Measurements from ENCODE around the gene KCNK6. TPM values are rescaled to one million over a fixed set of nuclear protein-coding genes. Genes with fewer than 3 reads are reported as not detected.
"Not testable (repeated sequence)": the region's sequence is repeated elsewhere in the genome, so short reads cannot be mapped to it uniquely, and the experiment has no call there.

The KCNK6 gene
- total and polyA plus RNA-seq, 4 donors = 3.0 to 10.8 (median 8.5) TPM

DNA sequence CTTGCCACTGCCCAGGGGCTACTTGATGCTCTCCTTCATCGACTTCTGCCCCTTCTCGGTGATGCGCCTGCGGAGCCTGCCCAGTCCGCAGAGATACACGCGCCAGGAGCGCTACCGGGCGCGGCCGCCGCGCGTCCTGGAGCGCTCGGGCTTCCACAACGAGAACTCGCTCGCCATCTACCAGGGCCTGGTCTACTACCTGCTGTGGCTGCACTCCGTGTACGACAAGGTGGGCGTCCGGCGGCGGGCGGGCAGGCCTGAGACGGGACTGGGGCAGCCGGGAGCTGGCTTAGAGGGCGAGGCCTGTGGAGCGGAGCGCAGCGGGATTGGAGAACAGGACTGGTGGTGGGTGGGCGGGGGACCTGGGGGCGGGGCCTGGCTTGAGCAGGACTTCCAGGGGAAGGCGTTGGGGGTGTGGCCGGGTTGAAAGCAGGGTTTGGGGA lies 42.0 kb downstream of the KCNK6 start:
- Histone ChIP-seq H3K36me3 (ENCODE audit: control insufficient read depth in 4 of 4, insufficient read depth in 4 of 4, low read length in 4 of 4) (no peaks in the 10 kb centered on the region), H3K9ac (ENCODE audit: insufficient read depth in 1 of 2, low read length in 2 of 2) (no peak overlapping the region), H3K4me1 (ENCODE audit: control insufficient read depth in 5 of 5, insufficient read depth in 5 of 5, low read length in 5 of 5) (peaks cover 0 to 12% (median 0%) of the 10 kb centered on the region in 5 donors), H3K27me3 (ENCODE audit: control insufficient read depth in 3 of 3, insufficient read depth in 3 of 3, low read length in 2 of 3) (peaks cover 0 to 28% (median 12%) of the 10 kb centered on the region in 3 donors), H3K4me3 (peak overlapping the region; percentile 68), H3K9me3 (ENCODE audit: control insufficient read depth in 4 of 4, insufficient read depth in 3 of 4, low read length in 3 of 4) (no peaks in the 10 kb centered on the region), H3K27ac (ENCODE audit: low read depth in 1 of 2, low read length in 1 of 2) (no peak overlapping the region)
- ATAC-seq (ENCODE audit: insufficient read depth, low FRiP score) (peak; percentile 91), DNase-seq (peak; percentile 80 to 86 (median 81))
- TF ChIP-seq, protein P1, sequence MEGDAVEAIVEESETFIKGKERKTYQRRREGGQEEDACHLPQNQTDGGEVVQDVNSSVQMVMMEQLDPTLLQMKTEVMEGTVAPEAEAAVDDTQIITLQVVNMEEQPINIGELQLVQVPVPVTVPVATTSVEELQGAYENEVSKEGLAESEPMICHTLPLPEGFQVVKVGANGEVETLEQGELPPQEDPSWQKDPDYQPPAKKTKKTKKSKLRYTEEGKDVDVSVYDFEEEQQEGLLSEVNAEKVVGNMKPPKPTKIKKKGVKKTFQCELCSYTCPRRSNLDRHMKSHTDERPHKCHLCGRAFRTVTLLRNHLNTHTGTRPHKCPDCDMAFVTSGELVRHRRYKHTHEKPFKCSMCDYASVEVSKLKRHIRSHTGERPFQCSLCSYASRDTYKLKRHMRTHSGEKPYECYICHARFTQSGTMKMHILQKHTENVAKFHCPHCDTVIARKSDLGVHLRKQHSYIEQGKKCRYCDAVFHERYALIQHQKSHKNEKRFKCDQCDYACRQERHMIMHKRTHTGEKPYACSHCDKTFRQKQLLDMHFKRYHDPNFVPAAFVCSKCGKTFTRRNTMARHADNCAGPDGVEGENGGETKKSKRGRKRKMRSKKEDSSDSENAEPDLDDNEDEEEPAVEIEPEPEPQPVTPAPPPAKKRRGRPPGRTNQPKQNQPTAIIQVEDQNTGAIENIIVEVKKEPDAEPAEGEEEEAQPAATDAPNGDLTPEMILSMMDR (IDR thresholded peaks at IDR 0.05; ENCODE audit: control extremely low read depth, extremely low read depth) = no peak
- WGBS, 2 donors = 0 to 1% methylated on average over 31 to 37 of the region's 37 CpGs

DNA sequence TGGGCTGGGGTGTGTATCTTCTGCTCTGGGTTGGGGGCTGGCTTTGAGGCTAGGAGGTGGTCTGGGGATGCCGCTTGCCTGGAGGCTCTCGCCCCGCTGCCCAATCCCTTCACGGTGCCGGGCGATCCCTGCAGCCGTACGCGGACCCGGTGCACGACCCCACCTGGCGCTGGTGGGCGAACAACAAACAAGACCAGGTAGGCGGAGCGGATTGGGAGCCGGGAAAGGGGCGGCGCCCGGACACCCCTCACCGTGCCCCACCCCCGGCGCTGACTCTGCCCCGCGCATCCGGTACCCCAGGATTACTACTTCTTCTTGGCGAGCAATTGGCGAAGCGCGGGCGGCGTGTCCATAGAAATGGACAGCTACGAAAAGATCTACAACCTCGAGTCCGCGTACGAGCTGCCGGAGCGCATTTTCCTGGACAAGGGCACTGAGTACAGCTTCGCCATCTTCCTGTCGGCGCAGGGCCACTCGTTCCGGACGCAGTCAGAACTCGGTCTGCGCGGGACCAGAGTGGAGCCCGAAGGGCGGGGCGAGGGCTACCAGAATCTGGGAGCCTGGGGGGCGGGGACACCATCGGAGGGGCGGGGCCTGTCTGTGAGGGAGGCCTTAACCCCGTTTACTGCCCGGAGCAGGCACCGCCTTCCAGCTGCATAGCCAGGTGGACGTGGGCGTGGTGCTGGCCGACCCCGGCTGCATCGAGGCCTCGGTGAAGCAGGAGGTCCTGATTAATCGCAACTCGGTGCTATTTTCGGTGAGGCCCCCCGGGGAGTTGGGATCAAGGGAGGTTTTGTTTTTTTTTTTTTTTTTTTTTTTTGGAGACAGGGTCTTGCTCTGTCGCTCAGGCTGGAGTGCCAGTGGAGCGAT lies 42.7 kb downstream of the KCNK6 start:
- H3K4me3 ChIP-seq = peak overlapping the region; percentile 68
- H3K9me3 ChIP-seq (ENCODE audit: control insufficient read depth in 4 of 4, insufficient read depth in 3 of 4, low read length in 3 of 4) = no peaks in the 10 kb centered on the region
- H3K9ac ChIP-seq (ENCODE audit: insufficient read depth in 1 of 2, low read length in 2 of 2) = no peak overlapping the region
- ATAC-seq (ENCODE audit: insufficient read depth, low FRiP score) (peak; percentile 74), DNase-seq (peak; percentile 55 to 66 (median 58))
- TF ChIP-seq, protein P1 (IDR thresholded peaks at IDR 0.05; ENCODE audit: control extremely low read depth, extremely low read depth) = no peak
- H3K27ac ChIP-seq (ENCODE audit: low read depth in 1 of 2, low read length in 1 of 2) = peak overlapping the region in 1 of 2 donors; percentile 44
- H3K4me1 ChIP-seq (ENCODE audit: control insufficient read depth in 5 of 5, insufficient read depth in 5 of 5, low read length in 5 of 5) = peaks cover 0 to 12% (median 0%) of the 10 kb centered on the region in 5 donors
- H3K36me3 ChIP-seq (ENCODE audit: control insufficient read depth in 4 of 4, insufficient read depth in 4 of 4, low read length in 4 of 4) = no peaks in the 10 kb centered on the region
- WGBS, 2 donors = 2% methylated on average over 60 to 68 of the region's 68 CpGs
- H3K27me3 ChIP-seq (ENCODE audit: control insufficient read depth in 3 of 3, insufficient read depth in 3 of 3, low read length in 2 of 3) = peaks cover 0 to 28% (median 12%) of the 10 kb centered on the region in 3 donors

DNA sequence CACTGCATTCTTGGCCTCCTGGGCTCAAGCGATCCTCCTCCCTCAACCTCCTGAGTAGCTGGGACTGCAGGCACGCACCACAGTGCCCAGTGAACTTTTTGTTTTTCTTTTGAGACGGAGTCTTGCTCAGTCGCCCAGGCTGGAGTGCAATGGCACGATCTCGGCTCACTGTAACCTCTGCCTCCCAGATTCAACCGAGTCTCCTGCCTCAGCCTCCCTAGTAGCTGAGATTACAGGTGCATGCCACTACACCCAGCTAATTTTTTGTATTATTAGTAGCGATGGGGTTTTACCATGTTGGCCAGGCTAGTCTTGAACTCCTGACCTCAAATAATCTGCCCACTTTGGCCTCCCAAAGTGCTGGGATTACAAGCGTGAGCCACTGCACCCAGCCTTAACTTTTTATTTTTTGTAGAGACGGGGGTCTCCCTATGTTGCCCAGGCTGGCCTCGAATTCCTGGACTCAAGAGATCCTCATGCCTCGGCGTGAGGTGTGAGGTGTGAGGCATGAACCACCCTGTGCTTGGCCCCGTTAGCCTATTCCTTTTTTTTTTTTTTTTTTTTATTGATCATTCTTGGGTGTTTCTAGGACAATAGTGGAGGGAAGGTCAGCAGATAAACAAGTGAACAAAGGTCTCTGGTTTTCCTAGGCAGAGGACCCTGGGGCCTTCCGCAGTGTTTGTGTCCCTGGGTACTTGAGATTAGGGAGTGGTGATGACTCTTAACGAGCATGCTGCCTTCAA lies 43.5 kb downstream of the KCNK6 start:
- peaks cover 0 to 25% (median 12%) of the 10 kb centered on the region in 3 donors for H3K27me3 ChIP-seq (ENCODE audit: control insufficient read depth in 3 of 3, insufficient read depth in 3 of 3, low read length in 2 of 3)
- H3K4me3 ChIP-seq; H3K36me3 ChIP-seq (ENCODE audit: control insufficient read depth in 4 of 4, insufficient read depth in 4 of 4, low read length in 4 of 4); DNase-seq; H3K27ac ChIP-seq (ENCODE audit: low read depth in 1 of 2, low read length in 1 of 2); H3K9ac ChIP-seq (ENCODE audit: insufficient read depth in 1 of 2, low read length in 2 of 2); H3K9me3 ChIP-seq (ENCODE audit: control insufficient read depth in 4 of 4, insufficient read depth in 3 of 4, low read length in 3 of 4); ATAC-seq (ENCODE audit: insufficient read depth, low FRiP score): not testable (repeated sequence)
- 82% methylated on average over 14 of the region's 16 CpGs for WGBS, 2 donors
- H3K4me1 ChIP-seq (ENCODE audit: control insufficient read depth in 5 of 5, insufficient read depth in 5 of 5, low read length in 5 of 5) = peaks cover 0 to 12% (median 0%) of the 10 kb centered on the region in 5 donors

DNA sequence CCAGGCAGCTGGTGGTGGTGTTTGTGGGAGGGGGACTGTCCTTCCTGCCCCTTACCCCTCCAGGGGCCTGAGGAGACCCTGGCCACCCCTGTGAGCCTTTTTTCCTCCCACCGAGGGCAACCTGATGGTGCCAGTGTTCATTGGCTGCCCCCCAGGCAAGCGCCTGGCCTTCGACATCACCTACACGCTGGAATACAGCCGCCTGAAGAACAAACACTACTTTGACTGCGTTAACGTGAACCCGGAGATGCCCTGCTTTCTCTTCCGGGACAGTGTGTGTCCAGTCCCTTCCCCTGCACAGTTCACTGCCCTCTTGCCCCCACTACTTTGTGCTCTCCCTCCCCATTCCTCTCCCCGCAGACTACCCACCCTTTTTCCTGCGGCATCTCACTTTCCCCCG lies 47.4 kb downstream of the KCNK6 start:
- H3K27ac ChIP-seq (ENCODE audit: low read depth in 1 of 2, low read length in 1 of 2) = no peak overlapping the region
- peaks cover 0 to 7% (median 0%) of the 10 kb centered on the region in 5 donors for H3K4me1 ChIP-seq (ENCODE audit: control insufficient read depth in 5 of 5, insufficient read depth in 5 of 5, low read length in 5 of 5)
- no peak for DNase-seq
- TF ChIP-seq, protein P1 (IDR thresholded peaks at IDR 0.05; ENCODE audit: control extremely low read depth, extremely low read depth) = no peak
- no peak for ATAC-seq (ENCODE audit: insufficient read depth, low FRiP score)
- H3K4me3 ChIP-seq = no peak overlapping the region
- H3K9ac ChIP-seq (ENCODE audit: insufficient read depth in 1 of 2, low read length in 2 of 2) = no peak overlapping the region
- H3K36me3 ChIP-seq (ENCODE audit: control insufficient read depth in 4 of 4, insufficient read depth in 4 of 4, low read length in 4 of 4) = no peaks in the 10 kb centered on the region
- WGBS, 2 donors = 72 to 78% methylated on average over 12 of the region's 12 CpGs
- H3K27me3 ChIP-seq (ENCODE audit: control insufficient read depth in 3 of 3, insufficient read depth in 3 of 3, low read length in 2 of 3) = peaks cover 0 to 5% (median 3%) of the 10 kb centered on the region in 3 donors
- no peaks in the 10 kb centered on the region for H3K9me3 ChIP-seq (ENCODE audit: control insufficient read depth in 4 of 4, insufficient read depth in 3 of 4, low read length in 3 of 4)

All from lung (tissue), 12 donors.